H1 (cell line): ENCODE measurements around the gene TOB1. TPM values are rescaled to one million over a fixed set of nuclear protein-coding genes. Genes with fewer than 3 reads are reported as not detected.

Source experiments
- ASH2L ChIP-seq: fragments of 200-600, 300-600 bp; sonication (generic); IDR thresholded peaks from one replicate; pipeline ENCODE4 v1.7.1; 2017; ENCODE audit warnings: low read length
- CBX5 ChIP-seq: fragments of 300-800, 300-1000 bp; sonication (generic); IDR thresholded peaks from 2 replicates; pipeline ENCODE4 v1.7.1; 2016; ENCODE audit warnings: antibody characterized with exemption, low read length, low read depth
- EGR1 ChIP-seq: IDR thresholded peaks from 2 replicates; pipeline ENCODE4 v1.6.1; 2011; ENCODE audit warnings: low read depth, low read length, borderline replicate concordance
- MAFK ChIP-seq: IDR thresholded peaks from 2 replicates; pipeline ENCODE4 v1.6.1; 2012; ENCODE audit warnings: low read depth, mild to moderate bottlenecking, improper control_type of control experiment, low read length
- POLR2AphosphoS5 ChIP-seq: IDR thresholded peaks from 2 replicates; pipeline ENCODE4 v1.6.1; 2011; ENCODE audit warnings: low read depth, low read length
- RAD21 ChIP-seq, 2 experiments: IDR thresholded peaks in 1 of 2; conservative IDR thresholded peaks in 1 of 2; 2 replicates each; pipeline ENCODE4 v1.6.1; 2011; ENCODE audit warnings: low read depth in 2 of 2, low read length in 2 of 2, improper control_type of control experiment in 1 of 2, inconsistent platforms in 1 of 2, mild to moderate bottlenecking in 1 of 2, moderate library complexity in 1 of 2
- RFX5 ChIP-seq: IDR thresholded peaks from 2 replicates; pipeline ENCODE4 v1.6.1; 2011; ENCODE audit warnings: low read depth, low read length, improper control_type of control experiment, borderline replicate concordance
- SRF ChIP-seq: IDR thresholded peaks from 2 replicates; pipeline ENCODE4 v1.6.1; 2011; ENCODE audit warnings: mild to moderate bottlenecking, low read depth, low read length, moderate library complexity
- TAF1 ChIP-seq: IDR thresholded peaks from 2 replicates; pipeline ENCODE4 v1.6.1; 2011; ENCODE audit warnings: mild to moderate bottlenecking, low read depth, low read length
- TAF7 ChIP-seq: optimal IDR thresholded peaks from 2 replicates; pipeline ENCODE3; 2011; ENCODE audit warnings: low read depth, mild to moderate bottlenecking, inconsistent platforms, low read length, moderate library complexity, borderline replicate concordance
- TBP ChIP-seq: IDR thresholded peaks from 2 replicates; pipeline ENCODE4 v1.6.1; 2011; ENCODE audit warnings: low read depth, low read length, improper control_type of control experiment
- TEAD4 ChIP-seq: IDR thresholded peaks from 2 replicates; pipeline ENCODE4 v1.6.1; 2012; ENCODE audit warnings: low read depth, low read length, inconsistent platforms, mixed read lengths
- polyA plus RNA-seq, 7 experiments: library from polyadenylated mRNA; depleted of rRNA in 3 of 7; stranded (reverse) in 5 of 7; unstranded in 2 of 7; fragments of >200 nt in 5 of 7; fragments of 200-250 nt in 2 of 7; gene quantifications; 1 replicate in 5 of 7; 2 replicates in 1 of 7; 4 replicates in 1 of 7; pipeline versions ENCODE4 v1.2.1 to v1.2.3, GENCODE V29; 2011 to 2013; ENCODE audit warnings: missing spikeins in 2 of 7, mixed read lengths in 2 of 7
- total RNA-seq: library from RNA; stranded (reverse); fragmentation: NEBNext Ultra II Directional; extraction: Animal tissue kit (Norgen Biotek cat#: 25700); gene quantifications from 2 replicates; pipeline ENCODE4 v1.2.1, GENCODE V29; 2021
- TF ChIP-seq, protein P1 (sequence below): fragments of 300-600 bp; sonication (generic); IDR thresholded peaks from 2 replicates; pipeline ENCODE4 v1.7.1; 2012; ENCODE audit warnings: low read length, moderate library complexity, mild to moderate bottlenecking, inconsistent platforms; ENCODE audit not compliant: insufficient replicate concordance

TOB1 gene
- total and polyA plus RNA-seq, 2 of the 8 experiments (the other 6 are each of a cell fraction or from before 2014, with no cell fraction given) = 14.4 to 20.8 TPM

DNA sequence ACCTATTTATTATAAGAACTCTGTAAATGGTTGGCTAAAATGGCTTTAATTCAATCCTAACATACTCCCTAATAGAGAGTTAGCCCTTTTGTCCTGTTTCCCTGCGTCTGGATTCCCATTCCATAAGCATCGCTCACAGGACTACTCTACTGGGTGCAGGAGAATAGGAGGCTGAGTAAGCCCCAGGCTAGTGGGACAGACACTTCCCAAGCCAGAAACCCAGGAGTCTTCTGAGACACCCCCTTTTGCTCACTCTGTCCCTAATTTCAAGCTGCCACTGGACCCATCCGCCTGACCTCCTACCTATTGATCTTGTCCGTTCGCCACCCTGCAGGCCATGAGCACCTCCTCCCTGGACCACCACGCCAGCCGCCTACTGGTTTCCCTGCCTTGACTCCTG, 16.7 kb upstream of the TOB1 start (continued):
- TF ChIP-seq, protein P1, sequence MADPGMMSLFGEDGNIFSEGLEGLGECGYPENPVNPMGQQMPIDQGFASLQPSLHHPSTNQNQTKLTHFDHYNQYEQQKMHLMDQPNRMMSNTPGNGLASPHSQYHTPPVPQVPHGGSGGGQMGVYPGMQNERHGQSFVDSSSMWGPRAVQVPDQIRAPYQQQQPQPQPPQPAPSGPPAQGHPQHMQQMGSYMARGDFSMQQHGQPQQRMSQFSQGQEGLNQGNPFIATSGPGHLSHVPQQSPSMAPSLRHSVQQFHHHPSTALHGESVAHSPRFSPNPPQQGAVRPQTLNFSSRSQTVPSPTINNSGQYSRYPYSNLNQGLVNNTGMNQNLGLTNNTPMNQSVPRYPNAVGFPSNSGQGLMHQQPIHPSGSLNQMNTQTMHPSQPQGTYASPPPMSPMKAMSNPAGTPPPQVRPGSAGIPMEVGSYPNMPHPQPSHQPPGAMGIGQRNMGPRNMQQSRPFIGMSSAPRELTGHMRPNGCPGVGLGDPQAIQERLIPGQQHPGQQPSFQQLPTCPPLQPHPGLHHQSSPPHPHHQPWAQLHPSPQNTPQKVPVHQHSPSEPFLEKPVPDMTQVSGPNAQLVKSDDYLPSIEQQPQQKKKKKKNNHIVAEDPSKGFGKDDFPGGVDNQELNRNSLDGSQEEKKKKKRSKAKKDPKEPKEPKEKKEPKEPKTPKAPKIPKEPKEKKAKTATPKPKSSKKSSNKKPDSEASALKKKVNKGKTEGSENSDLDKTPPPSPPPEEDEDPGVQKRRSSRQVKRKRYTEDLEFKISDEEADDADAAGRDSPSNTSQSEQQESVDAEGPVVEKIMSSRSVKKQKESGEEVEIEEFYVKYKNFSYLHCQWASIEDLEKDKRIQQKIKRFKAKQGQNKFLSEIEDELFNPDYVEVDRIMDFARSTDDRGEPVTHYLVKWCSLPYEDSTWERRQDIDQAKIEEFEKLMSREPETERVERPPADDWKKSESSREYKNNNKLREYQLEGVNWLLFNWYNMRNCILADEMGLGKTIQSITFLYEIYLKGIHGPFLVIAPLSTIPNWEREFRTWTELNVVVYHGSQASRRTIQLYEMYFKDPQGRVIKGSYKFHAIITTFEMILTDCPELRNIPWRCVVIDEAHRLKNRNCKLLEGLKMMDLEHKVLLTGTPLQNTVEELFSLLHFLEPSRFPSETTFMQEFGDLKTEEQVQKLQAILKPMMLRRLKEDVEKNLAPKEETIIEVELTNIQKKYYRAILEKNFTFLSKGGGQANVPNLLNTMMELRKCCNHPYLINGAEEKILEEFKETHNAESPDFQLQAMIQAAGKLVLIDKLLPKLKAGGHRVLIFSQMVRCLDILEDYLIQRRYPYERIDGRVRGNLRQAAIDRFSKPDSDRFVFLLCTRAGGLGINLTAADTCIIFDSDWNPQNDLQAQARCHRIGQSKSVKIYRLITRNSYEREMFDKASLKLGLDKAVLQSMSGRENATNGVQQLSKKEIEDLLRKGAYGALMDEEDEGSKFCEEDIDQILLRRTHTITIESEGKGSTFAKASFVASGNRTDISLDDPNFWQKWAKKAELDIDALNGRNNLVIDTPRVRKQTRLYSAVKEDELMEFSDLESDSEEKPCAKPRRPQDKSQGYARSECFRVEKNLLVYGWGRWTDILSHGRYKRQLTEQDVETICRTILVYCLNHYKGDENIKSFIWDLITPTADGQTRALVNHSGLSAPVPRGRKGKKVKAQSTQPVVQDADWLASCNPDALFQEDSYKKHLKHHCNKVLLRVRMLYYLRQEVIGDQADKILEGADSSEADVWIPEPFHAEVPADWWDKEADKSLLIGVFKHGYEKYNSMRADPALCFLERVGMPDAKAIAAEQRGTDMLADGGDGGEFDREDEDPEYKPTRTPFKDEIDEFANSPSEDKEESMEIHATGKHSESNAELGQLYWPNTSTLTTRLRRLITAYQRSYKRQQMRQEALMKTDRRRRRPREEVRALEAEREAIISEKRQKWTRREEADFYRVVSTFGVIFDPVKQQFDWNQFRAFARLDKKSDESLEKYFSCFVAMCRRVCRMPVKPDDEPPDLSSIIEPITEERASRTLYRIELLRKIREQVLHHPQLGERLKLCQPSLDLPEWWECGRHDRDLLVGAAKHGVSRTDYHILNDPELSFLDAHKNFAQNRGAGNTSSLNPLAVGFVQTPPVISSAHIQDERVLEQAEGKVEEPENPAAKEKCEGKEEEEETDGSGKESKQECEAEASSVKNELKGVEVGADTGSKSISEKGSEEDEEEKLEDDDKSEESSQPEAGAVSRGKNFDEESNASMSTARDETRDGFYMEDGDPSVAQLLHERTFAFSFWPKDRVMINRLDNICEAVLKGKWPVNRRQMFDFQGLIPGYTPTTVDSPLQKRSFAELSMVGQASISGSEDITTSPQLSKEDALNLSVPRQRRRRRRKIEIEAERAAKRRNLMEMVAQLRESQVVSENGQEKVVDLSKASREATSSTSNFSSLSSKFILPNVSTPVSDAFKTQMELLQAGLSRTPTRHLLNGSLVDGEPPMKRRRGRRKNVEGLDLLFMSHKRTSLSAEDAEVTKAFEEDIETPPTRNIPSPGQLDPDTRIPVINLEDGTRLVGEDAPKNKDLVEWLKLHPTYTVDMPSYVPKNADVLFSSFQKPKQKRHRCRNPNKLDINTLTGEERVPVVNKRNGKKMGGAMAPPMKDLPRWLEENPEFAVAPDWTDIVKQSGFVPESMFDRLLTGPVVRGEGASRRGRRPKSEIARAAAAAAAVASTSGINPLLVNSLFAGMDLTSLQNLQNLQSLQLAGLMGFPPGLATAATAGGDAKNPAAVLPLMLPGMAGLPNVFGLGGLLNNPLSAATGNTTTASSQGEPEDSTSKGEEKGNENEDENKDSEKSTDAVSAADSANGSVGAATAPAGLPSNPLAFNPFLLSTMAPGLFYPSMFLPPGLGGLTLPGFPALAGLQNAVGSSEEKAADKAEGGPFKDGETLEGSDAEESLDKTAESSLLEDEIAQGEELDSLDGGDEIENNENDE = no peak
- TF ChIP-seq SRF = no peak
- TF ChIP-seq TEAD4 = no peak
- no peak for TF ChIP-seq ASH2L
- TF ChIP-seq TBP = no peak
- no peak for TF ChIP-seq CBX5
- no peak for TF ChIP-seq MAFK
- TF ChIP-seq RAD21 (IDR thresholded peaks at IDR 0.05 in 1 of 2, conservative IDR thresholded peaks at IDR 0.05 in 1 of 2; ENCODE audit: low read depth in 2 of 2, low read length in 2 of 2) = no peak
- TF ChIP-seq TAF1 = no peak
- TF ChIP-seq EGR1 = no peak
- TF ChIP-seq TAF7 = no peak
- TF ChIP-seq POLR2AphosphoS5 = no peak
- TF ChIP-seq RFX5 = no peak
